Omental fat pad (tissue), 4 donors: ENCODE results near the gene DAGLA. TPM values are rescaled to one million over a fixed set of nuclear protein-coding genes. Genes with fewer than 3 reads are reported as not detected.

Experiments used
- ATAC-seq: fragments of 150-250 bp; one replicate; pipeline ENCODE4 v1.9.1; 2016; ENCODE audit warnings: mild to moderate bottlenecking, moderate library complexity; ENCODE audit not compliant: low FRiP score
- DNase-seq: peaks from one replicate; pipeline ENCODE4 v3.0.0-alpha.2; 2019; ENCODE audit warnings: low spot score
- CTCF ChIP-seq, 3 donors: fragments of 450-650 bp; IDR thresholded peaks; one replicate each; pipeline ENCODE4 v1.5.1; 2016 to 2017; ENCODE audit warnings: antibody characterized with exemption in 3 of 3, mild to moderate bottlenecking in 3 of 3, moderate library complexity in 2 of 3
- total RNA-seq, 4 donors: library from RNA; depleted of rRNA; stranded (reverse); fragments of >200 nt; gene quantifications; one replicate each; pipeline ENCODE4 v1.1.0, GENCODE V29; 2016

DAGLA gene
- total RNA-seq, 4 donors from 2014 or later: 1.4 to 4.6 (median 2.8) TPM

- ATAC-seq (no peak), DNase-seq (no peak)
- TF ChIP-seq CTCF (IDR thresholded peaks at IDR 0.05): no peak
Observed at GRCh38 chr11:61774411-61774810, 94.2 kb downstream of the DAGLA start.

GRCh38 chr11:61775106-61775505 lies 94.9 kb downstream of the DAGLA start:
- ATAC-seq: no peak
- no peak for DNase-seq
- TF ChIP-seq CTCF (IDR thresholded peaks at IDR 0.05): no peak

DNA sequence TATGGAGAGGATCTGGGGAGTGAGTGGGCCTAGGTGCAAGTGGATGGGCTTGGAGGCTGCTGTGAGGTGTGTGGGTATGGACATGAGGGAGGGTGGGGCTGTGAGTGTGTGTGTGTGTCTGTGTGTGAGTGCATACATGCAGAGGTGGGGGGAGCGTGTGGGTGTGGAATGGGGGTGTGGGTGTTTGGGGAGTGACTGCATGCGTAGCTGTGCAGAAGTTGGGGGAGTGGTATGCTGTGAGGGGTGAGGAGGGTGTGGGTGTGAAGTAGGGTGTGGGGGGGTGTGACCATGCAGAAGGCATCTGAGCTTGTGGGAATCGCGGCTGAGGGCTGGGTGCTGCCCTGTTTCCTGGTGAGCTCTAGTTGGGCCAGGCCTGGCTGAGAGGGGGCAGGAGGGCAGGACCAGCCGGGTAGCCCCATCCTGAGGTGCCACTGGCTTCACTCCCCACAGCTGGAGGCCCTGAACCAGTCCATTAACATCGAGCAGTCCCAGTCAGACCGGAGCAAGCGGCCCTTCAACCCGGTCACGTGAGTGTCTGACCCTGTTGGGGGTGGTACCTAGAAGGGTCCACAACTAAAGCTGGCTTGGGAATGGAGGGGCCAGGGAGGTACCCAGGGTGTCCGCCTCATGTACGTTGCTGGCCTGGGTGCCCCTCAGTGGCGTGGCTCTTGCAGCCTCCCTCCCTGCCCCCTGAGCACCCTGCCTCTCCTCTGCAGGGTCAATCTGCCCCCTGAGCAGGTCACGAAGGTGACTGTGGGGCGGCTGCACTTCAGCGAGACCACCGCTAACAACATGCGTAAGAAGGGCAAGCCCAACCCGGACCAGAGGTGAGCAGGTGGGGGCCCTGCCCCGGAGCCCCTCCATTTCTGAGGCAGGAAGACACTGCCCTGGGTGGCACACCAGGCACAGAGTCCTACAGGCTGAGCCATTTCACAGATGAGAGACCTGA lies 95.7 kb downstream of the DAGLA start:
- DNase-seq (no peak), ATAC-seq (peak; percentile 39)
- TF ChIP-seq CTCF (IDR thresholded peaks at IDR 0.05): no peak

DNA sequence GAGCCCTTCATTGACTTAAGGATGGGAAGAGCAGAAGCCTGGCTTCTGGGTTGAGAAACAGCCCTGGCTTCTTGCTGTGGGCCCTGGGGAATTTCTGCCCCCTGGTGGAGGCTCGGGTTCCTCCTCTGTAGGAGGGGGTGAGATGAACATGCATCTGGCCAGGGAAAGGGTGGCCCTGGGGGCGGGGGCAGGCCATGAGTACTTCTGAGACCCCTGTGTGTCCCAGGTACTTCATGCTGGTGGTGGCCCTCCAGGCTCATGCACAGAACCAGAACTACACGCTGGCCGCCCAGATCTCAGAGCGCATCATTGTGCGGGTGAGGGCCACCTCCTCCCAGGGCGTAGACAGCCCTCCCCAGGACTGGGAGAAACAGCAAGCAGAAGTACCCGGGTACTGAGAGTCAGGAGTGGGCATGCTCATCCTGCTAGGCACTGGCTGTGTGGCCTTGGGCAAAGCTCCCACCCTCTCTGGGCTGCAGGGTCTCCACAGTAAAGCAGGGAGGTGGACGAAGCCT lies 96.4 kb downstream of the DAGLA start:
- ATAC-seq (no peak), DNase-seq (no peak)
- TF ChIP-seq CTCF (IDR thresholded peaks at IDR 0.05): no peak

DNA sequence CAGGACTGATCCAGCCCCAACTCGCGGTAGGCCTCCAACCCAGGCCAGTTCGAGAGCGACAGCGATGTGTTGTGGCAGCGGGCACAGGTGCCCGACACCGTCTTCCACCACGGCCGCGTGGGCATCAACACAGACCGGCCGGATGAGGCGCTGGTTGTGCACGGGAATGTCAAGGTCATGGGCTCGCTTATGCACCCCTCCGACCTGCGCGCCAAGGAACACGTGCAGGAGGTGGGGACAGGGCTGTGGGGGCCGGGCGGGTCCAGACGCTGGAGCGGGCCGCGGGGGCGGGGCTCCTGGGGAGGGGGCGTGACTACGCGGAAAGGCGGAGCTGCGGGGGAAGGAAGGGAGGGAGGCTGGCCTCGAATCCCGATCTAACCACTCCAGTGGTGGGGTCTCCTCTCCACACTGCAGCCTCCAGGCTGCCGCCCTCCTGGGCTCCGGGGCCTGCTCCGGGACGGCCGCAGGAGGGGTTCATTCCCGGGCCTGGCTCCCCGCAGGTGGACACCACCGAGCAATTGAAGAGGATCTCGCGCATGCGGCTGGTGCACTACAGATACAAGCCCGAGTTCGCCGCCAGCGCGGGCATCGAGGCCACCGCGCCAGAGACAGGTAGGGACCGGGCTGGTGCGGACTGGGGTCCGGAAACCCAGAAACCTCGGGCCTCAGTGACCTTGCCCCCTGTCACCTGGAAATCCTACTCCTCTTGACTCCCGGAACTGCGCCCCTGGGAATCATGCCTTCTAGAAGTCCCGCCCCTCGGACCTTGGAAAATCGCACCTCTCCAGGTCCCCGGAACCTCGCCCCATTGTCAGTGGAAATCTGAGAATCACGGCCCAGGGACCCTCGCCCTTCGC lies 97.3 kb downstream of the DAGLA start:
- no peak for ATAC-seq
- DNase-seq: no peak
- no peak for TF ChIP-seq CTCF (IDR thresholded peaks at IDR 0.05)

- ATAC-seq: no peak
- DNase-seq: no peak
- TF ChIP-seq CTCF (IDR thresholded peaks at IDR 0.05): no peak
Observed at GRCh38 chr11:61778357-61778886, 98.2 kb downstream of the DAGLA start.
